A673 (cell line): ENCODE data around the gene HEBP2. TPM values are rescaled to one million over a fixed set of nuclear protein-coding genes. Genes with fewer than 3 reads are reported as not detected.

Source experiments
- BruUV-seq: library from RNA; stranded (reverse); fragments of 400-500 nt; replicated peaks from 2 replicates; lab custom pipeline; 2021; lab: Mats Ljungman, UMichigan
- CTCF ChIA-PET: fragments of 300-600 bp; sonication (Branson Sonifier 250); formaldehyde crosslinking; loops from one replicate; lab custom pipeline; 2022; ENCODE audit warnings: antibody characterized with exemption; lab: Charles Lee
- POLR2A ChIA-PET: fragments of 300-600 bp; sonication (Branson Sonifier 250); formaldehyde crosslinking; loops from one replicate; lab custom pipeline; 2022; ENCODE audit warnings: antibody characterized with exemption; ENCODE audit not compliant: low non-redundant PET; lab: Charles Lee
- DNase-seq: peaks from one replicate; pipeline ENCODE4 v3.0.0-alpha.2; 2015; ENCODE audit warnings: low spot score
- H3K27ac ChIP-seq: fragments of 200-600 bp; sonication (generic); 2 replicates; pipeline ENCODE4 v1.5.1; 2016; ENCODE audit warnings: mixed run types, low read depth, mild to moderate bottlenecking, mixed read lengths, antibody characterized with exemption, low read length; ENCODE audit not compliant: poor library complexity, severe bottlenecking
- H3K27me3 ChIP-seq: fragments of 200-600 bp; sonication (generic); replicated peaks from 2 replicates; pipeline ENCODE4 v1.6.1; 2017; ENCODE audit warnings: mixed run types, low read depth, mild to moderate bottlenecking, mixed read lengths, antibody characterized with exemption, low read length; ENCODE audit not compliant: insufficient read depth, poor library complexity
- H3K36me3 ChIP-seq: fragments of 200-600 bp; sonication (generic); 2 replicates; pipeline ENCODE4 v1.6.1; 2016; ENCODE audit warnings: mixed run types, mild to moderate bottlenecking, mixed read lengths, antibody characterized with exemption, low read length; ENCODE audit not compliant: insufficient read depth, poor library complexity, severe bottlenecking
- H3K4me1 ChIP-seq: fragments of 200-600 bp; sonication (generic); 2 replicates; pipeline ENCODE4 v1.6.1; 2017; ENCODE audit warnings: mixed run types, mild to moderate bottlenecking, mixed read lengths, antibody characterized with exemption, low read length; ENCODE audit not compliant: insufficient read depth, poor library complexity, severe bottlenecking
- H3K4me3 ChIP-seq: fragments of 200-600 bp; sonication (generic); 2 replicates; pipeline ENCODE4 v1.5.1; 2016; ENCODE audit warnings: low read depth, mixed run types, mild to moderate bottlenecking, mixed read lengths, low read length; ENCODE audit not compliant: poor library complexity, severe bottlenecking
- H3K9me3 ChIP-seq: fragments of 200-600 bp; sonication (generic); 2 replicates; pipeline ENCODE4 v1.6.1; 2016; ENCODE audit warnings: mixed run types, low read depth, mild to moderate bottlenecking, mixed read lengths, antibody characterized with exemption, low read length; ENCODE audit not compliant: poor library complexity, severe bottlenecking
- EZH2 ChIP-seq: fragments of 200-600 bp; sonication (generic); IDR thresholded peaks from 2 replicates; pipeline ENCODE4 v1.6.1; 2017; ENCODE audit warnings: borderline replicate concordance, low read depth, mild to moderate bottlenecking, mixed read lengths, antibody characterized with exemption, low read length; ENCODE audit not compliant: poor library complexity, severe bottlenecking
- intact Hi-C: fragments of 100-400 bp; cut with micrococcal nuclease; formaldehyde crosslinking; loops from one replicate; pipeline ENCODE4 v1.10.0; 2022; ENCODE audit not compliant: unreplicated experiment
- total RNA-seq: library from RNA; stranded (reverse); gene quantifications from 2 replicates; pipeline ENCODE4 v1.2.3, GENCODE V29; 2021
- TF ChIP-seq, protein P1 (sequence below): fragments of 300-800, 200-600 bp; sonication (generic); conservative IDR thresholded peaks from 2 replicates; pipeline ENCODE4 v1.5.1; 2017; ENCODE audit warnings: low read depth, mild to moderate bottlenecking, antibody characterized with exemption, low read length, moderate library complexity, mixed read lengths

HEBP2 gene
- total RNA-seq, 1 experiment from 2014 or later, result 8.7 TPM

DNA sequence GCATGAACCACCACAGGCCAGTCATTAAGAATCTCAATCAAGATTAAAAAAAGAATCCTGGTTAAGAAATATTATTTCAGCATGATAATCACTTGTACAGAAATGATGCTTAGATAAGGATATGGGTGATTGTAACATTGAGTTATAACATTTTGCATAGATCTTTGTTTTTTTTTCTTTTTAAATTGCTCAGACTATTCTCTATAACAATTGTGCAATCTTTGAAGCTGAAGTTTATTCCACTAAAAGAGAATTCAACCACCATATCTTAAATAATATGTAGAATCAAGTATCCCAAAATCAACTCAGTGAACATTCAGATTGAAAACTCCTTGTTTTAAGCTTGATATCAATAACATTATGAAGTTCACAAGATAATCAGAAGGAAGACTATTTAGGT is 27.0 kb upstream of the HEBP2 start:
- POLR2A ChIA-PET, result no interaction called here
- no peak for TF ChIP-seq EZH2
- TF ChIP-seq, protein P1, sequence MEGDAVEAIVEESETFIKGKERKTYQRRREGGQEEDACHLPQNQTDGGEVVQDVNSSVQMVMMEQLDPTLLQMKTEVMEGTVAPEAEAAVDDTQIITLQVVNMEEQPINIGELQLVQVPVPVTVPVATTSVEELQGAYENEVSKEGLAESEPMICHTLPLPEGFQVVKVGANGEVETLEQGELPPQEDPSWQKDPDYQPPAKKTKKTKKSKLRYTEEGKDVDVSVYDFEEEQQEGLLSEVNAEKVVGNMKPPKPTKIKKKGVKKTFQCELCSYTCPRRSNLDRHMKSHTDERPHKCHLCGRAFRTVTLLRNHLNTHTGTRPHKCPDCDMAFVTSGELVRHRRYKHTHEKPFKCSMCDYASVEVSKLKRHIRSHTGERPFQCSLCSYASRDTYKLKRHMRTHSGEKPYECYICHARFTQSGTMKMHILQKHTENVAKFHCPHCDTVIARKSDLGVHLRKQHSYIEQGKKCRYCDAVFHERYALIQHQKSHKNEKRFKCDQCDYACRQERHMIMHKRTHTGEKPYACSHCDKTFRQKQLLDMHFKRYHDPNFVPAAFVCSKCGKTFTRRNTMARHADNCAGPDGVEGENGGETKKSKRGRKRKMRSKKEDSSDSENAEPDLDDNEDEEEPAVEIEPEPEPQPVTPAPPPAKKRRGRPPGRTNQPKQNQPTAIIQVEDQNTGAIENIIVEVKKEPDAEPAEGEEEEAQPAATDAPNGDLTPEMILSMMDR, result no peak

DNA sequence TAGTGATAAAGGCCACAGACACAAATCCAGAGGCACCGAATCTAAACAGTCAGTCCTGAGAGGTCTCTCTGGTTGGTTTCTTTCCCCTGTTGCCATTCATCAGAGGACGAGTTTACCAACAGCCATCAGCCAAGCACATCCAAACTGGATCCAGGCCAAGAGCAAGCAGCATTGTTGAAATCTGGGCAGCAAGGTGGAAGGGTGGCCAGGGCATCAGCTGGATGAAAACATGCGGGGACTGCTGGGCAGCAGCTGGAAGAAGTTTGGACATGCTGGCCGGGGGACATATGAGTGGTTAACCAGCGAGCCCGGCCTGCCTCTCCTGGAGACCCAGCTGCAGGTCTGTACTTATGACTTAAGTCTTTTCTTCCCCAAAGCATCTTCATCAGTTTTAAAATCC is 26.2 kb upstream of the HEBP2 start, which contains the start of gene SMIM28:
Gene SMIM28, plus strand, starts transcription at position 62 of the 400 bp plus-strand sequence. Its CDS starts 168 bp downstream, at position 230.
- POLR2A ChIA-PET, result no interaction called here
- intact Hi-C loops, result no loop called here
- no TSS peak for BruUV-seq
- TF ChIP-seq EZH2, result no peak
- TF ChIP-seq, protein P1, result no peak
- CTCF ChIA-PET, result no interaction called here
- no peaks in the 10 kb centered on the region for H3K27me3 ChIP-seq
- H3K9me3 ChIP-seq, result no peaks in the 10 kb centered on the region
- no peaks in the 10 kb centered on the region for H3K36me3 ChIP-seq
- H3K4me1 ChIP-seq, result no peaks in the 10 kb centered on the region
- no peak within 1 kb of the TSS for H3K4me3 ChIP-seq
- no peak within 1 kb of the TSS for H3K27ac ChIP-seq
- no peak for DNase-seq

More for the DNA sequence above, 27.0 kb upstream of the HEBP2 start:
- no TSS peak for BruUV-seq
- no peak for DNase-seq
- H3K27ac ChIP-seq, result no peak overlapping the region
- H3K27me3 ChIP-seq, result no peaks in the 10 kb centered on the region
- CTCF ChIA-PET, result no interaction called here
- H3K9me3 ChIP-seq, result no peaks in the 10 kb centered on the region
- H3K4me3 ChIP-seq, result no peak overlapping the region
- H3K4me1 ChIP-seq, result peaks cover 7% of the 10 kb centered on the region
- H3K36me3 ChIP-seq, result no peaks in the 10 kb centered on the region
- intact Hi-C loops, result no loop called here

DNA sequence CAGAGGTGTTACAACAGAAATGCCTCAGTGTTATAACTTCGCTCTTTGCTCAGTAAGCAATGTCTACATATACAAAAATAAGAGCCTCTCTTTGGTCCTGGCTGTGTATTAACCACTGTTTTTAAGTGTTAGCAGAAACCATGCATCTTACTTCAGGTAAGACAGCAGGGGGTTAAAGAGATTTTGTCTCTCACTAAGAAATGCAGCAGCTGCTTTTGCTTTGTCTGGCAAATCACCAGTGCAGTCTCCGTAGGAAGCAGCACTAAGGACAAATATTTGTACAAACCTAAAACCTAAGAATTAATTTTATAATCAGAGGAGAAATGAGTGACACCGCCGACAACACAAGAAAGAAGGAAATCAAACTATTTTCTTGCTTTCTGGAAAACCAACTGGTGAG is 25.6 kb upstream of the HEBP2 start:
- no peaks in the 10 kb centered on the region for H3K36me3 ChIP-seq
- ChIA-PET CTCF (no interaction called here), POLR2A (no interaction called here)
- no peak overlapping the region for H3K4me3 ChIP-seq
- H3K27me3 ChIP-seq, result no peaks in the 10 kb centered on the region
- no peaks in the 10 kb centered on the region for H3K4me1 ChIP-seq
- no peak for DNase-seq
- TF ChIP-seq EZH2, result no peak
- intact Hi-C loops, result no loop called here
- H3K27ac ChIP-seq, result no peak overlapping the region
- no TSS peak for BruUV-seq
- no peaks in the 10 kb centered on the region for H3K9me3 ChIP-seq

DNA sequence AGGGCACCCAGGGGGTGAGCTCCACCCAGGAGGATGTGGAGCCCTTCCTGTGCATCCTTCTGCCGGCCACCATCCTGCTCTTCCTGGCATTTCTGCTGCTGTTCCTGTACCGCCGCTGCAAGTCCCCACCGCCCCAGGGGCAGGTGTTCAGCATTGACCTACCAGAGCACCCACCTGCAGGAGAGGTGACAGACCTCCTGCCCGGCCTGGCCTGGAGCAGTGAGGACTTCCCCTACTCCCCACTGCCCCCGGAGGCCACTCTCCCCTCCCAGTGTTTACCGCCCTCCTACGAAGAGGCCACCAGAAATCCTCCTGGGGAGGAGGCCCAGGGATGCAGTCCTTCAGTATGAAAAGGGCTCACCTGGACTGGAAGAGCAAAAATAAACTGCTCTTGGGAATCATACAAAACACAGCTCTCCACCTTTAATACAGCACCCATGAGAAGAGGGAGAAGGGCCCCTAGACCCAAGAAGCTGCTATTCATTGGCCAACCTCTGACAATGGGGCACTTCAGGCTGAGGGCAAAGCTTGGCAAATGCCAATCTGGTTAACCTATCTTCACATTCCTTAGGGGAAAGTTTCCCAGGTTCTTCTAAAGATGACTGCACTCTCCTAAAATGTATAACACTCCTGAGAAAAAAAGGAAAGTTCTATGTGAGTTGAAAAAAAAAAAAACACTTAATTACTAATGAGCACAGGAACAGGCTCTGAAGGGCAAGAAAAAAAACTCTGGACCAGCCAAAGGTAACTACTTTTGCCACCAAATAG is 21.3 kb upstream of the HEBP2 start:
- no peaks in the 10 kb centered on the region for H3K9me3 ChIP-seq
- no peaks in the 10 kb centered on the region for H3K36me3 ChIP-seq
- H3K27me3 ChIP-seq, result no peaks in the 10 kb centered on the region
- H3K4me3 ChIP-seq, result no peak overlapping the region
- DNase-seq, result no peak
- TF ChIP-seq, protein P1, result no peak
- no peak for TF ChIP-seq EZH2
- no peaks in the 10 kb centered on the region for H3K4me1 ChIP-seq
- ChIA-PET CTCF (no interaction called here), POLR2A (no interaction called here)
- BruUV-seq, result no TSS peak
- no peak overlapping the region for H3K27ac ChIP-seq
- intact Hi-C loops, result no loop called here
